HFF-Myc (cell line): Measurements from ENCODE around the gene ALDH16A1.

Experiments used
- DNase-seq: peaks from one replicate; pipeline ENCODE4 v3.0.0-alpha.2; 2011; ENCODE audit warnings: low read depth; ENCODE audit errors: extremely low read depth
- H3K4me3 ChIP-seq: replicated peaks from 2 replicates; pipeline ENCODE4 v1.5.1; 2011; ENCODE audit warnings: low read depth, mild to moderate bottlenecking, control low read depth, low read length
- TF ChIP-seq, protein P1 (sequence below): IDR thresholded peaks from 2 replicates; pipeline ENCODE4 v1.5.1; 2012; ENCODE audit warnings: mild to moderate bottlenecking, low read depth, low read length, control low read depth; ENCODE audit errors: missing control alignments

ALDH16A1 gene

DNA sequence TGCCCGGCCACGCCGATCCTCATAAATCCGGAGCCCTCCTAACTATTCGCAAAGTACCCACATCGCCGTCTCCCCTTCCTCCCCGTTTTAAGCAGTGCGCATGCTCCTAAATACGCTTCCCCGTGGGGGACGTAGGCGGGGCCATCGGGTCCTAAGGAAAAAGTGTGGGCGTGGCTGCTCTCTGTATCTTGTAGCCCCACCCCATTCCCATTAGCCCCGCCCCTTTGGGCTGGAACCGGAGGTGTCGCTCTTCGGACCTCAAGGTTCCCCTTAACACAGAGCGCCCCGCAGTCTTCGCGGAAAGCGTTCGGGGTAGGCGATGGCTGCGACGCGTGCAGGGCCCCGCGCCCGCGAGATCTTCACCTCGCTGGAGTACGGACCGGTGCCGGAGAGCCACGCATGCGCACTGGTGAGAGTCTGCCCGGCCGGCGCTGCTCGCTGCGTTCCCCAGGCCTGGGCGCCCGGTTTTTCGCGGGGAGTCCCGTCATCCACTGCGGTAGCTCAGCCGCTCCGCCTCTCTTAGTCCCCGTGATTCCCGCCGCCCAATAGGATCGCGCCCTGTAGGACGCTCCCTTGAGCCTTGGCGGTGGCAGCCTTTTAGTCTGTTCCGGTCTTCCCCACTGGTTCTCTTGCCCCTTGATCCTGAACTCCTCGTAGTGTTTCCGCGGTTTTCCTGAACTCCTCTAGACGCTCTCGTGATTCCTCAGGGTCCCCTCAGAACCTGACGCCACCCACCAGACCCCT, at the start of gene ALDH16A1:
ALDH16A1 (plus strand) TSS at position 213 of the 744 bp plus-strand sequence; CDS start at position 320, 107 bp downstream.
- peak; percentile 93 for DNase-seq
- TF ChIP-seq, protein P1, sequence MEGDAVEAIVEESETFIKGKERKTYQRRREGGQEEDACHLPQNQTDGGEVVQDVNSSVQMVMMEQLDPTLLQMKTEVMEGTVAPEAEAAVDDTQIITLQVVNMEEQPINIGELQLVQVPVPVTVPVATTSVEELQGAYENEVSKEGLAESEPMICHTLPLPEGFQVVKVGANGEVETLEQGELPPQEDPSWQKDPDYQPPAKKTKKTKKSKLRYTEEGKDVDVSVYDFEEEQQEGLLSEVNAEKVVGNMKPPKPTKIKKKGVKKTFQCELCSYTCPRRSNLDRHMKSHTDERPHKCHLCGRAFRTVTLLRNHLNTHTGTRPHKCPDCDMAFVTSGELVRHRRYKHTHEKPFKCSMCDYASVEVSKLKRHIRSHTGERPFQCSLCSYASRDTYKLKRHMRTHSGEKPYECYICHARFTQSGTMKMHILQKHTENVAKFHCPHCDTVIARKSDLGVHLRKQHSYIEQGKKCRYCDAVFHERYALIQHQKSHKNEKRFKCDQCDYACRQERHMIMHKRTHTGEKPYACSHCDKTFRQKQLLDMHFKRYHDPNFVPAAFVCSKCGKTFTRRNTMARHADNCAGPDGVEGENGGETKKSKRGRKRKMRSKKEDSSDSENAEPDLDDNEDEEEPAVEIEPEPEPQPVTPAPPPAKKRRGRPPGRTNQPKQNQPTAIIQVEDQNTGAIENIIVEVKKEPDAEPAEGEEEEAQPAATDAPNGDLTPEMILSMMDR, result no peak
- peak within 1 kb of the TSS; percentile 62 for H3K4me3 ChIP-seq

DNA sequence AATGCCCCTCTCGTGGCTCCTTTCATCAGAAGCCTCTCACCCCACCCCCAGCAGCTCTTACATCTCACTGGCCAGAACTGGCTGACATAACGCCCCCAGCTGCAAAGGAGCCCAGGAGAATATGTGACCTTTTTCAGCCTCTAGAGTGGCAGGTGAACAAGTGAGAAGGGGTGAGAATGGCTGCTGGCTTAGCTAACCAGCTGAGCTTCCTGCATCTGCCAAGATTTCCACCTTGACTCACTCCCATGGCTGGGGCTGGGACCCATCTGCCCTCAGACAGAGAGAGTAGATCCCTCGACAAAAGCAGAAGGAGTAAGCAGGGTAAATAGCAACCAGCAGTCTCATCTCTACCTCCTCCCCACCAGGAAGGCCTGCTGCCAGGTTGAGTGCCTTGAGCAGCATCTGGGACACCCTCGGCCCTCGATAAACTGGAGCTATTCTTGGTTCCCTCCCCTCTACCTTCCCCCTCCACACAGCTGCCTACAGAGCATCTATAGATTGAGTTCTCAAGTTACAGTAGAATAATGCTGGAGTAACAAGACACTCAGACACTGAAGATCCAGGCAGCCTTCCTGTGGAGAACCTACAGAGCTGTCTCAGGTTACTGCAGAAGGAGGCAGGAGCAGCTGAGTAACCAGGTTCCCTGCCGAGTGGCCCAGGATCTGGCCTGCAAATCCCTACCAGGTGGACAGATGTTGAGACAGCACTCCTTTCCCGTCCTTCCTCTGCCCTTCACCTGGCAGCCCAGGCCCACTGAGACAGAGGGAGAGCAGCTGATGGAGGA, 49.4 kb upstream of the ALDH16A1 start:
- TF ChIP-seq, protein P1, result no peak
- peak; percentile 46 for DNase-seq
- H3K4me3 ChIP-seq, result no peak overlapping the region

DNA sequence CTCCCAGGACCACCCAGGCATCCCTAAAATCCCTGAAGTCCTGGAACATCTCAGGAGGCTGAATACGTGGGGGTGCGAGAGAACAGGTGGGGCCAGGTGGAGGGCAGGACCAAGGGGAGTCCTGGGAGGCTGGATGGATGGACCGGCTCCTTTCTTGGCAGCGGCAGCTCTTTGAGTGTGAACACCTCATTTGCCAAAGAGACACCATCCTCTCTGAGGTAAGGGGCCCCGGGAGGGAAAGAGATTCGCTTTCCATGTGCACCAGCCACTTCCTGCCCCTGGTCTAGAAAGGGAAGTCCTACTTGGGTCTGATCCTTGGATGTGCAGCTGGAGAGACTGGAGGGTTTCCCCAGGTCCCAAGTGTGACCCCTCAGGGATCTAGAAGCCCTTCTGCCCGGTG, 45.9 kb upstream of the ALDH16A1 start:
- no peak for DNase-seq
- H3K4me3 ChIP-seq, result no peak overlapping the region
- TF ChIP-seq, protein P1, result no peak

DNA sequence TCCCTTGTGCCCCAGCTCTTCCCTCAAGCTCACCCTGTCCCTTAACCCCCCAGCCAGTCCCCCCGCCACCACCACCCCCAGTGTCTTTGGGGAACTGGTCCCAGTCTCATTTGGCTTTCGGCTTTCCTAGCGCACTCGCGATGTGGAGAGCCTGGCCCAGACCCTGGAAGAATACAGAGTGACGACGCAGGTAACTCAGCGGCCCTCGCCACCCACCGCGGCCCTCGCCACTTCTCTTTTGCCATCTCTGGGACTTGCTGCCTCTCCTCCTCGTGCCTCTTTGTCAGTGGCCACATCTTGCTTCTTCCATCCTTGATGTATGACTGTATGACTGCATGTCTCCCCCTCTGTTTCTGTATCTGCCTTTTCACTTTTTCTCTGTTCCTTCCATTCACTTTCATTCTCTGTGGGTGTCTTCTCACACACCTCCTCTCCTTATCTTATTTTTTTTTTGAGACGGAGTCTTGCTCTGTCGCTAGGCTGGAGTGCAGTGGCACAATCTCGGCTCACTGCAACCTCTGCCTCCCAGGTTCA, 45.5 kb upstream of the ALDH16A1 start:
- TF ChIP-seq, protein P1, result no peak
- H3K4me3 ChIP-seq, result no peak overlapping the region
- DNase-seq, result no peak

DNA sequence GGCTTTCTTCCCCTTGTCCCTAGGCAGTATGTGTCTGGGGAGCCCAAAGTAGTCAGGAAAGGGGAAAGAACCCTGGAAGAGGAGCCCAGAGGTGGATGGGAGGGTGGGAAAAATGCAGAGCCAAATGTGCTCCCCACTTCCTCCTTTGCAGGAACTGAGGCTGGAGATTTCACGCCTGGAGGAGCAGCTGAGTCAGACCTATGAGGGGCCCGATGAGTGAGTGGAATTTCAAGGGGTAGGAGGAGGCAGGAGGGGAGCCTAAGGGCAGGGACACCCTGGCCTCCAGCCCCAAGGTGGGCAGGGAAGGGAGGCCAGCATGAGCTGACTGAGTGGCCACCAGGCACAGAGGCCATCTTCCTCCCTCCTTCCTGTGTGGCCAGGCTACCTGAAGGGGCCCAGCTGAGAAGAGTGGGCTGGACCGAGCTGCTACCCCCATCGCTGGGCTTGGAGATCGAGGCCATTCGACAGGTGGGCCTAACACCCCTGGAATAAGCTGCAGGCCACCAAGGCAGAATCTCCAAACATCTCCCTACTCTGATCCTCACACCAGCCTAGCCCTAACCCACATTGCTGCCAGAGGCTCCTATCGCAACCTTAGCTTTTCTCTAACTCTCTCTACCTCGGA, 44.1 kb upstream of the ALDH16A1 start:
- no peak overlapping the region for H3K4me3 ChIP-seq
- TF ChIP-seq, protein P1, result no peak
- DNase-seq, result no peak

DNA sequence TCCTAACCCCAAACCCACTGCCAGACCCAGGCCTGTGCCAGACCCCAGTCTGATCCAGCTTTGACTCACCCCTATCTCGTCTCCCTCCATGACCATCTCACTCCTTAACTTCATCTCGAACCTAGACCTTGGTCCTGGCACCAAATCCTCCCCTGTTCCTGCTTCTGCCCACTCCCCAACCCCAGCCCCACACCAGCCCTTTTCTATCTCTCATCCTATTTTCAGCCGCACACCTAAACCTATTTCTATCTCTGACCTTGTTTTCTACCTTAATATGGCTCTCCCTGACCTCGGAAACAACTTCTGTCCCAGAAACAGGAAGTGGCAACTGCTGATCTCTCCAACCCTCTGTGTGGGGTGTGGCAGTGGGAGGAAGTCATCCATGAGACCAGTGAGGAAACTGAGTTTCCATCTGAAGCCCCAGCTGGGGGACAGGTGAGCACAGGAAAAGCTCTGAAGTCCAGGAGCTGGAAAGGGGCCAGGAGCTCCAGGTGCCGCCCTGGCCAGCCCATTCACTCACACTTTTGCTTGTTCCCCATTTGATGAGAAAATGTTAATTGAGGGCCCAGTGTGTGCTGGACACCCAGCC, 43.5 kb upstream of the ALDH16A1 start:
- DNase-seq, result no peak
- TF ChIP-seq, protein P1, result no peak
- no peak overlapping the region for H3K4me3 ChIP-seq
